GM23338 (cell line): ENCODE results near the gene TLCD3B. TPM values are rescaled to one million over a fixed set of nuclear protein-coding genes. Genes with fewer than 3 reads are reported as not detected.

Experiments used
- ATAC-seq: fragments of 200-7000 bp; cut with Tn5 transposase; 3 replicates; pipeline ENCODE4 v1.9.1; 2020
- DNase-seq: peaks from one replicate; pipeline ENCODE4 v3.0.0-alpha.2; 2015; ENCODE audit warnings: low spot score
- H2AFZ ChIP-seq: fragments of 200-600 bp; sonication (generic); 2 replicates; pipeline ENCODE4 v1.8.0; 2016; ENCODE audit warnings: antibody characterized with exemption, mild to moderate bottlenecking, moderate library complexity
- H3F3A ChIP-seq: fragments of 200-600 bp; sonication (generic); replicated peaks from 2 replicates; pipeline ENCODE4 v1.8.0; 2017; ENCODE audit warnings: antibody characterized with exemption, mixed run types, low read depth
- H3K27ac ChIP-seq: fragments of 200-600 bp; sonication (generic); 2 replicates; pipeline ENCODE4 v1.6.1; 2016; ENCODE audit warnings: low read depth
- H3K27me3 ChIP-seq: fragments of 200-600 bp; sonication (generic); 2 replicates; pipeline ENCODE4 v1.8.0; 2016; ENCODE audit warnings: mild to moderate bottlenecking, mixed run types, moderate library complexity; ENCODE audit not compliant: insufficient read depth
- H3K36me3 ChIP-seq: fragments of 200-600 bp; sonication (generic); 2 replicates; pipeline ENCODE4 v1.8.0; 2016; ENCODE audit warnings: mild to moderate bottlenecking; ENCODE audit not compliant: insufficient read depth
- H3K4me1 ChIP-seq: fragments of 200-600 bp; sonication (generic); 2 replicates; pipeline ENCODE4 v1.8.0; 2016; ENCODE audit warnings: mild to moderate bottlenecking, moderate library complexity; ENCODE audit not compliant: insufficient read depth
- H3K4me2 ChIP-seq: fragments of 200-600 bp; sonication (generic); 2 replicates; pipeline ENCODE4 v1.7.1; 2017; ENCODE audit warnings: mixed run types
- H3K4me3 ChIP-seq: fragments of 200-600 bp; sonication (generic); 2 replicates; pipeline ENCODE4 v1.6.1; 2016; ENCODE audit warnings: mixed run types
- H3K79me2 ChIP-seq: fragments of 200-600 bp; sonication (generic); replicated peaks from 2 replicates; pipeline ENCODE4 v1.8.0; 2017; ENCODE audit warnings: mild to moderate bottlenecking; ENCODE audit not compliant: insufficient read depth
- H3K9me2 ChIP-seq: fragments of 200-600 bp; sonication (generic); 2 replicates; pipeline ENCODE4 v1.8.0; 2017; ENCODE audit not compliant: insufficient read depth
- H4K20me1 ChIP-seq: fragments of 200-600 bp; sonication (generic); replicated peaks from 2 replicates; pipeline ENCODE4 v1.8.0; 2017; ENCODE audit warnings: mild to moderate bottlenecking; ENCODE audit not compliant: insufficient read depth
- H3K27ac Mint-ChIP-seq: 2 replicates; pipeline ENCODE4 v1.8.0; 2020; ENCODE audit warnings: inconsistent platforms, mild to moderate bottlenecking, moderate library complexity, mixed read lengths
- H3K27me3 Mint-ChIP-seq: 3 replicates; pipeline ENCODE4 v1.8.0; 2022; ENCODE audit warnings: low read depth, mild to moderate bottlenecking, moderate library complexity, mixed read lengths, inconsistent platforms; ENCODE audit not compliant: insufficient read depth, poor library complexity
- H3K36me3 Mint-ChIP-seq: 3 replicates; pipeline ENCODE4 v1.8.0; 2021; ENCODE audit warnings: low read depth, mild to moderate bottlenecking, inconsistent platforms, moderate library complexity, mixed read lengths
- H3K4me1 Mint-ChIP-seq: 3 replicates; pipeline ENCODE4 v1.8.0; 2020; ENCODE audit warnings: mild to moderate bottlenecking, inconsistent platforms, mixed read lengths
- H3K4me3 Mint-ChIP-seq: 3 replicates; pipeline ENCODE4 v1.8.0; 2021; ENCODE audit warnings: moderate library complexity, mild to moderate bottlenecking, inconsistent platforms, mixed read lengths
- H3K9me3 Mint-ChIP-seq: 3 replicates; pipeline ENCODE4 v1.8.0; 2020; ENCODE audit warnings: moderate library complexity, mild to moderate bottlenecking, inconsistent platforms, mixed read lengths
- CREB1 ChIP-seq: fragments of 250-450 bp; sonication (Bioruptor Pico); IDR thresholded peaks from 2 replicates; pipeline ENCODE4 v1.5.0; 2020; ENCODE audit warnings: low read depth, mild to moderate bottlenecking, moderate library complexity
- CTCF ChIP-seq, 2 experiments: fragments of 200-600 bp in 1 of 2; sonication (generic) in 1 of 2; conservative IDR thresholded peaks; 2 replicates each; pipeline versions ENCODE4 v1.5.1 to v1.6.1; 2016 to 2017; ENCODE audit warnings: antibody characterized with exemption in 2 of 2, low read depth in 2 of 2, mild to moderate bottlenecking in 2 of 2, moderate library complexity in 1 of 2
- ETS1 ChIP-seq: IDR thresholded peaks from 2 replicates; pipeline ENCODE4 v1.6.1; 2016; ENCODE audit warnings: antibody characterized with exemption
- EZH2 ChIP-seq: fragments of 200-600 bp; sonication (generic); IDR thresholded peaks from one replicate; pipeline ENCODE4 v1.8.0; 2017; ENCODE audit warnings: antibody characterized with exemption, mild to moderate bottlenecking, low read depth; ENCODE audit not compliant: unreplicated experiment
- EZH2phosphoT487 ChIP-seq: fragments of 200-600 bp; sonication (generic); IDR thresholded peaks from one replicate; pipeline ENCODE4 v1.8.1; 2018; ENCODE audit warnings: antibody characterized with exemption; ENCODE audit not compliant: unreplicated experiment
- JUNB ChIP-seq: IDR thresholded peaks from one replicate; pipeline ENCODE4 v1.6.1; 2016; ENCODE audit warnings: antibody characterized with exemption; ENCODE audit not compliant: unreplicated experiment
- NANOG ChIP-seq: IDR thresholded peaks from 2 replicates; pipeline ENCODE4 v1.6.1; 2016; ENCODE audit warnings: antibody characterized with exemption, borderline replicate concordance
- POLR2AphosphoS5 ChIP-seq: IDR thresholded peaks from 2 replicates; pipeline ENCODE4 v1.6.1; 2016; ENCODE audit warnings: antibody characterized with exemption, low read depth
- REST ChIP-seq: IDR thresholded peaks from one replicate; pipeline ENCODE4 v1.6.1; 2018; ENCODE audit warnings: antibody characterized with exemption; ENCODE audit not compliant: unreplicated experiment
- STAT1 ChIP-seq: IDR thresholded peaks from one replicate; pipeline ENCODE4 v1.6.1; 2016; ENCODE audit warnings: antibody characterized with exemption; ENCODE audit not compliant: unreplicated experiment
- ZNF114 ChIP-seq: fragments of 250-450 bp; sonication (Bioruptor Pico); IDR thresholded peaks from 2 replicates; pipeline ENCODE4 v1.5.0; 2020; ENCODE audit warnings: mild to moderate bottlenecking, moderate library complexity
- ZNF331 ChIP-seq: fragments of 250-450 bp; sonication (Bioruptor Pico); IDR thresholded peaks from 2 replicates; pipeline ENCODE4 v1.5.0; 2020; ENCODE audit warnings: low read depth, mild to moderate bottlenecking, moderate library complexity
- ZNF462 ChIP-seq: fragments of 250-450 bp; sonication (Bioruptor Pico); IDR thresholded peaks from 2 replicates; pipeline ENCODE4 v1.5.0; 2020; ENCODE audit warnings: mild to moderate bottlenecking, moderate library complexity
- polyA plus RNA-seq: library from polyadenylated mRNA; unstranded; fragments of >200 nt; fragmentation: Nextera tagmentation; extraction: Ambion mirVana; gene quantifications from 2 replicates; pipeline ENCODE4 v1.2.1, GENCODE V29; 2016
- total RNA-seq: library from RNA; depleted of rRNA; stranded (reverse); fragments of >200 nt; shearing (Covaris generic); gene quantifications from 2 replicates; pipeline ENCODE4 v1.2.3, GENCODE V29; 2014

The TLCD3B gene
- total and polyA plus RNA-seq, 2 experiments from 2014 or later, result 14.2 to 37.4 TPM

GRCh38 chr16:30027588-30028437, 3.3 kb downstream of the TLCD3B start:
- Mint-ChIP-seq H3K27me3 (peaks cover 18% of the 10 kb centered on the region), H3K9me3 (no peaks in the 10 kb centered on the region), H3K4me1 (peaks cover 39% of the 10 kb centered on the region), H3K36me3 (peaks cover 3% of the 10 kb centered on the region; the same call in 2 of the 3 replicates), H3K27ac (no peak overlapping the region), H3K4me3 (peak overlapping the region; percentile 10; the same call in 2 of the 3 replicates)
- Histone ChIP-seq H2AFZ (no peak overlapping the region), H3K4me3 (no peak overlapping the region), H3K36me3 (no peaks in the 10 kb centered on the region), H3K79me2 (no peaks in the 10 kb centered on the region), H3K9me2 (no peaks in the 10 kb centered on the region), H3K27me3 (no peaks in the 10 kb centered on the region), H3K4me2 (no peak overlapping the region), H3K27ac (no peak overlapping the region), H4K20me1 (no peaks in the 10 kb centered on the region; the same call in 1 of the 2 replicates), H3F3A (0 out of 2 replicates have a peak, but pooled peaks cover 3% of the 10 kb centered on the region), H3K4me1 (peaks cover 24% of the 10 kb centered on the region)
- TF ChIP-seq JUNB (no peak), EZH2 (no peak), ZNF331 (CRISPR knock-in tag) (no peak), NANOG (no peak), CTCF (conservative IDR thresholded peaks at IDR 0.05; ENCODE audit: low read depth in 2 of 2) (no peak; a peak in 1 of 4 replicates), EZH2phosphoT487 (no peak), ZNF114 (CRISPR knock-in tag) (no peak), POLR2AphosphoS5 (no peak), STAT1 (no peak), CREB1 (CRISPR knock-in tag) (no peak), REST (no peak), ZNF462 (CRISPR knock-in tag) (no peak), ETS1 (no peak)
- ATAC-seq (peak; percentile 3; the same call in 2 of the 3 replicates), DNase-seq (peak; percentile 46)
